DMS 273 (cell line): Measurements from ENCODE around the gene LANCL2.
"Not testable (repeated sequence)": the region's sequence is repeated elsewhere in the genome, so short reads cannot be mapped to it uniquely, and the experiment has no call there.

Source experiments
- DNase-seq: peaks from one replicate; lab custom pipeline; 2025; ENCODE audit not compliant: unreplicated experiment; lab: John Stamatoyannopoulos, UW

LANCL2 gene

GRCh38 chr7:55402506-55402905 lies 37.4 kb downstream of the LANCL2 start:
- not testable (repeated sequence) for DNase-seq

- peak; percentile 67 for DNase-seq
Observed at GRCh38 chr7:55405856-55406541, 40.9 kb downstream of the LANCL2 start.

GRCh38 chr7:55409482-55410225 lies 44.5 kb downstream of the LANCL2 start:
- peak; percentile 41 for DNase-seq

GRCh38 chr7:55410667-55411239 lies 45.6 kb downstream of the LANCL2 start:
- no peak for DNase-seq

GRCh38 chr7:55411844-55412243 lies 46.7 kb downstream of the LANCL2 start:
- no peak for DNase-seq

GRCh38 chr7:55413442-55413841 lies 48.3 kb downstream of the LANCL2 start:
- DNase-seq, result no peak

- DNase-seq, result peak; percentile 94
Observed at GRCh38 chr7:55415173-55415778, 50.1 kb downstream of the LANCL2 start.

GRCh38 chr7:55417456-55417855 lies 52.3 kb downstream of the LANCL2 start:
- not testable (repeated sequence) for DNase-seq

GRCh38 chr7:55420530-55420929 lies 55.4 kb downstream of the LANCL2 start:
- no peak for DNase-seq

- no peak for DNase-seq
Observed at GRCh38 chr7:55423277-55423711, 58.2 kb downstream of the LANCL2 start.

GRCh38 chr7:55423891-55424290 lies 58.8 kb downstream of the LANCL2 start:
- no peak for DNase-seq

GRCh38 chr7:55425141-55425752 lies 60.1 kb downstream of the LANCL2 start:
- no peak for DNase-seq

- no peak for DNase-seq
Observed at GRCh38 chr7:55426676-55427075, 61.5 kb downstream of the LANCL2 start.

- no peak for DNase-seq
Observed at GRCh38 chr7:55427342-55427741, 62.2 kb downstream of the LANCL2 start.

GRCh38 chr7:55427800-55428199 lies 62.7 kb downstream of the LANCL2 start:
- DNase-seq, result peak; percentile 51

- DNase-seq, result no peak
Observed at GRCh38 chr7:55429835-55430499, 64.8 kb downstream of the LANCL2 start.

GRCh38 chr7:55431898-55432297 lies 66.8 kb downstream of the LANCL2 start:
- DNase-seq, result no peak

- DNase-seq, result no peak
Observed at GRCh38 chr7:55432506-55432905, 67.4 kb downstream of the LANCL2 start.

- DNase-seq, result peak; percentile 78
Observed at GRCh38 chr7:55432939-55433784, 68.0 kb downstream of the LANCL2 start.

GRCh38 chr7:55435466-55435865 lies 70.3 kb downstream of the LANCL2 start:
- DNase-seq, result no peak
